IMR-90 (cell line): Measurements from ENCODE around the gene MDFIC2. TPM values are rescaled to one million over a fixed set of nuclear protein-coding genes. Genes with fewer than 3 reads are reported as not detected.

Experiments
- ATAC-seq: fragments of 200-7000 bp; cut with Tn5 transposase; 2 replicates; pipeline ENCODE4 v1.9.1; 2020; ENCODE audit warnings: low read depth, mild to moderate bottlenecking, moderate library complexity
- BruUV-seq: library from RNA; stranded (reverse); fragments of 400-500 nt; replicated peaks from 2 replicates; lab custom pipeline; 2021; lab: Mats Ljungman, UMichigan
- CTCF ChIA-PET: fragments of 300-600 bp; formaldehyde crosslinking; extraction: SDS; loops from one replicate; lab custom pipeline; 2021; ENCODE audit warnings: antibody characterized with exemption; lab: Yijun Ruan, JAX
- POLR2A ChIA-PET: fragments of 300-600 bp; sonication (Branson Sonifier 250); formaldehyde crosslinking; loops from one replicate; lab custom pipeline; 2022; ENCODE audit warnings: antibody characterized with exemption; ENCODE audit not compliant: unreplicated experiment; lab: Charles Lee
- DNase-seq: peaks from one replicate; pipeline ENCODE4 v3.0.0; 2013
- H2AFZ ChIP-seq: replicated peaks from 2 replicates; pipeline ENCODE3; 2013; ENCODE audit warnings: low read length, mild to moderate bottlenecking; ENCODE audit not compliant: poor library complexity
- H2AK5ac ChIP-seq: 2 replicates; pipeline ENCODE4 v1.6.1; 2013; ENCODE audit warnings: low read depth, low read length, inconsistent platforms
- H2AK9ac ChIP-seq: replicated peaks from 2 replicates; pipeline ENCODE3; 2013; ENCODE audit warnings: mild to moderate bottlenecking, low read depth, low read length, moderate library complexity; ENCODE audit not compliant: poor library complexity
- H2BK120ac ChIP-seq: 2 replicates; pipeline ENCODE4 v1.6.1; 2013; ENCODE audit warnings: low read depth, low read length, inconsistent platforms
- H2BK15ac ChIP-seq: 3 replicates; pipeline ENCODE4 v1.6.1; 2013; ENCODE audit warnings: low read depth, low read length, inconsistent platforms
- H2BK20ac ChIP-seq: 2 replicates; pipeline ENCODE4 v1.6.1; 2013; ENCODE audit warnings: low read depth, mild to moderate bottlenecking, inconsistent platforms, low read length, moderate library complexity
- H2BK5ac ChIP-seq: 2 replicates; pipeline ENCODE4 v1.6.1; 2013; ENCODE audit warnings: mild to moderate bottlenecking, low read depth, low read length, inconsistent platforms; ENCODE audit not compliant: poor library complexity, severe bottlenecking
- H3K14ac ChIP-seq: replicated peaks from 2 replicates; pipeline ENCODE4 v1.6.1; 2013; ENCODE audit warnings: low read depth, low read length, inconsistent platforms
- H3K18ac ChIP-seq: 2 replicates; pipeline ENCODE4 v1.6.1; 2013; ENCODE audit warnings: low read depth, low read length, control low read depth
- H3K23ac ChIP-seq: 2 replicates; pipeline ENCODE4 v1.6.1; 2013; ENCODE audit warnings: low read depth, low read length, inconsistent platforms
- H3K27ac ChIP-seq: 2 replicates; pipeline ENCODE4 v1.5.1; 2013; ENCODE audit warnings: mild to moderate bottlenecking, control low read depth, low read length; ENCODE audit not compliant: insufficient read depth
- H3K27me3 ChIP-seq: 2 replicates; pipeline ENCODE4 v1.6.1; 2013; ENCODE audit warnings: low read length; ENCODE audit not compliant: control insufficient read depth, insufficient read depth
- H3K36me3 ChIP-seq: 2 replicates; pipeline ENCODE4 v1.6.1; 2013; ENCODE audit warnings: low read length, mixed read lengths; ENCODE audit not compliant: control insufficient read depth, insufficient read depth
- H3K4ac ChIP-seq: 2 replicates; pipeline ENCODE4 v1.6.1; 2013; ENCODE audit warnings: low read depth, low read length, inconsistent platforms
- H3K4me1 ChIP-seq: 2 replicates; pipeline ENCODE4 v1.6.1; 2013; ENCODE audit warnings: low read length, mixed read lengths; ENCODE audit not compliant: control insufficient read depth, insufficient read depth
- H3K4me2 ChIP-seq: 2 replicates; pipeline ENCODE4 v1.6.1; 2013; ENCODE audit warnings: low read depth, mild to moderate bottlenecking, control low read depth, low read length, moderate library complexity
- H3K4me3 ChIP-seq: 2 replicates; pipeline ENCODE4 v1.5.1; 2013; ENCODE audit warnings: low read depth, mild to moderate bottlenecking, control low read depth, low read length, moderate library complexity; ENCODE audit not compliant: insufficient read depth
- H3K56ac ChIP-seq: 2 replicates; pipeline ENCODE4 v1.6.1; 2013; ENCODE audit warnings: low read length, inconsistent platforms; ENCODE audit not compliant: insufficient read depth; ENCODE audit errors: extremely low read depth
- H3K79me1 ChIP-seq, 2 experiments: 2 replicates each; pipeline ENCODE4 v1.6.1; 2013; ENCODE audit warnings: low read length in 2 of 2, inconsistent platforms in 1 of 2, low read depth in 1 of 2
- H3K9ac ChIP-seq: 2 replicates; pipeline ENCODE4 v1.6.1; 2013; ENCODE audit warnings: low read depth, low read length, control low read depth
- H3K9me1 ChIP-seq: 2 replicates; pipeline ENCODE4 v1.6.1; 2013; ENCODE audit warnings: low read length, inconsistent platforms; ENCODE audit not compliant: insufficient read depth
- H3K9me3 ChIP-seq: 2 replicates; pipeline ENCODE4 v1.6.1; 2013; ENCODE audit warnings: low read length; ENCODE audit not compliant: control insufficient read depth, insufficient read depth
- H4K20me1 ChIP-seq: 2 replicates; pipeline ENCODE4 v1.6.1; 2013; ENCODE audit warnings: low read length, inconsistent platforms; ENCODE audit not compliant: insufficient read depth
- H4K5ac ChIP-seq: 2 replicates; pipeline ENCODE4 v1.6.1; 2013; ENCODE audit warnings: mild to moderate bottlenecking, low read depth, low read length, control low read depth
- H4K8ac ChIP-seq, 2 experiments: 2 replicates each; pipeline ENCODE4 v1.6.1; 2013; ENCODE audit warnings: low read depth in 2 of 2, low read length in 2 of 2, control low read depth in 1 of 2, inconsistent platforms in 1 of 2
- H4K91ac ChIP-seq: 2 replicates; pipeline ENCODE4 v1.6.1; 2013; ENCODE audit warnings: low read depth, low read length, inconsistent platforms; ENCODE audit not compliant: insufficient read depth
- BHLHE40 ChIP-seq: fragments of 150-350 bp; IDR thresholded peaks from 2 replicates; pipeline ENCODE4 v1.6.1; 2016; ENCODE audit warnings: mild to moderate bottlenecking, low read depth, low read length
- CHD1 ChIP-seq: IDR thresholded peaks from 2 replicates; pipeline ENCODE4 v1.6.1; 2012; ENCODE audit warnings: low read depth, low read length, improper control_type of control experiment
- FOS ChIP-seq: fragments of 150-350 bp; IDR thresholded peaks from 2 replicates; pipeline ENCODE4 v1.6.1; 2016; ENCODE audit warnings: low read depth, low read length
- MAFK ChIP-seq: IDR thresholded peaks from 2 replicates; pipeline ENCODE4 v1.6.1; 2012; ENCODE audit warnings: low read depth, low read length, improper control_type of control experiment
- MAZ ChIP-seq: IDR thresholded peaks from 2 replicates; pipeline ENCODE4 v1.6.1; 2012; ENCODE audit warnings: low read depth, mild to moderate bottlenecking, low read length, improper control_type of control experiment, moderate library complexity, borderline replicate concordance
- MXI1 ChIP-seq: IDR thresholded peaks from 2 replicates; pipeline ENCODE4 v1.6.1; 2012; ENCODE audit warnings: low read depth, mild to moderate bottlenecking, low read length, moderate library complexity, borderline replicate concordance
- NFE2L2 ChIP-seq: fragments of 150-350 bp; IDR thresholded peaks from 2 replicates; pipeline ENCODE4 v1.6.1; 2016; ENCODE audit warnings: low read depth, mild to moderate bottlenecking, low read length
- POLR2A ChIP-seq: IDR thresholded peaks from 2 replicates; pipeline ENCODE4 v1.6.1; 2012; ENCODE audit warnings: mild to moderate bottlenecking, low read depth, low read length
- RAD21 ChIP-seq: IDR thresholded peaks from 2 replicates; pipeline ENCODE4 v1.6.1; 2012; ENCODE audit warnings: low read length, improper control_type of control experiment
- RCOR1 ChIP-seq: IDR thresholded peaks from 2 replicates; pipeline ENCODE4 v1.6.1; 2012; ENCODE audit warnings: mild to moderate bottlenecking, low read length, improper control_type of control experiment; ENCODE audit not compliant: insufficient replicate concordance
- RFX5 ChIP-seq: IDR thresholded peaks from 2 replicates; pipeline ENCODE4 v1.8.0; 2012; ENCODE audit warnings: low read depth, mild to moderate bottlenecking, low read length, moderate library complexity
- SMC3 ChIP-seq: fragments of 150-350 bp; IDR thresholded peaks from 2 replicates; pipeline ENCODE4 v1.6.1; 2016; ENCODE audit warnings: low read depth, mild to moderate bottlenecking, antibody characterized with exemption, low read length, moderate library complexity
- WGBS, 2 experiments: methylation state at CpG; one replicate each; pipeline versions ENCODE4 v1.1.5 to v1.1.7; 2013; ENCODE audit warnings: missing lambda C conversion rate in 2 of 2; ENCODE audit not compliant: insufficient read length in 1 of 2; ENCODE audit errors: extremely low coverage in 2 of 2; 5-methylcytosine and 5-hydroxymethylcytosine counted together
- dilution Hi-C: fragments of 300-500 bp; cut with HindIII; formaldehyde crosslinking; loops from one replicate; pipeline ENCODE4 v1.14.3; 2018; ENCODE audit warnings: low sequenced_read_pairs; ENCODE audit not compliant: unreplicated experiment
- in situ Hi-C: fragments of 300-500 bp; cut with MboI; formaldehyde crosslinking; loops from 3 replicates; pipeline ENCODE4 v1.14.3; 2019; ENCODE audit warnings: low sequenced_read_pairs, inconsistent platforms, mixed read lengths
- intact Hi-C: fragments of 100-400 bp; cut with micrococcal nuclease; formaldehyde crosslinking; loops from 2 replicates; pipeline ENCODE4 v1.10.0; 2022
- polyA plus RNA-seq, 3 experiments: library from polyadenylated mRNA; depleted of rRNA; stranded (reverse); fragments of >200 nt; gene quantifications; 2 replicates each; pipeline ENCODE4 v1.2.3, GENCODE V29; 2012; ENCODE audit warnings: low replicate concordance in 1 of 3
- total RNA-seq: library from RNA; depleted of rRNA; stranded (reverse); fragments of >200 nt; gene quantifications from 2 replicates; pipeline ENCODE4 v1.2.3, GENCODE V29; 2012
- TF ChIP-seq, protein P1 (sequence below): conservative IDR thresholded peaks from 2 replicates; pipeline ENCODE4 v1.5.1; 2012; ENCODE audit warnings: mild to moderate bottlenecking, low read depth, low read length, improper control_type of control experiment
- TF ChIP-seq, protein P2 (sequence below): fragments of 150-350 bp; IDR thresholded peaks from 2 replicates; pipeline ENCODE4 v1.6.1; 2016; ENCODE audit warnings: low read depth, mild to moderate bottlenecking, low read length, moderate library complexity, borderline replicate concordance
- TF ChIP-seq, protein P3 (sequence below): fragments of 150-350 bp; IDR thresholded peaks from 2 replicates; pipeline ENCODE4 v1.6.1; 2017; ENCODE audit warnings: mild to moderate bottlenecking, antibody characterized with exemption, low read length, low read depth

Gene MDFIC2
- total and polyA plus RNA-seq, 2 of the 4 experiments (the other 2 are of a cell fraction) = not detected

DNA sequence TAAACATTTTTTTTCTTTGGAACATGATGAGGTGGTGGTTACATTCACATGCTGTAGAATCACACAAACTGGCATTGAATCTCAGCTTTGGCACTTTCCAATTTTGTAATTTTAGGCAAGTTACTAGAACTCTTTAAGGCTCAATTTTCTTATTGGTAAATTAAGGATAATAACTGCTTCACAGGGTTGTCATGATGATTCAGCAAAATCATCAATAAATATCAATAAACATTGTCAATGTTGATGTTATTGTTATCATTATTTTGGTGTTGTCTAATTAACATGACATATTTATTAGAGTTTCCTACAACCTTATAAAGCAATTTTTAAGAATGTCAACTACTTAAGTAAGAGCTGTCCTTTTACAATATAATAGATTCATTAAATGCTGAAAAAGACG is 1.6 kb downstream of the MDFIC2 start:
- no peaks in the 10 kb centered on the region for H3K27me3 ChIP-seq
- ChIA-PET POLR2A (no interaction called here), CTCF (interaction anchor here (0.7 kb wide), 2 partner anchors 708 to 1340 kb away, joined by 3 read pairs; no protein-coding TSS in a partner anchor)
- no peak overlapping the region for H2BK20ac ChIP-seq
- H3K9ac ChIP-seq = no peak overlapping the region
- no peak overlapping the region for H3K4ac ChIP-seq
- no peak overlapping the region for H2AK5ac ChIP-seq
- no peak overlapping the region for H2BK15ac ChIP-seq
- no peak overlapping the region for H3K56ac ChIP-seq
- intact Hi-C loops = no loop called here
- no peak for ATAC-seq
- no peak overlapping the region for H3K4me3 ChIP-seq
- no peaks in the 10 kb centered on the region for H3K9me3 ChIP-seq
- no peak overlapping the region for H4K91ac ChIP-seq
- H3K4me1 ChIP-seq = no peaks in the 10 kb centered on the region
- no peak overlapping the region for H3K18ac ChIP-seq
- no peak overlapping the region for H3K14ac ChIP-seq
- no peak overlapping the region for H2AFZ ChIP-seq
- dilution Hi-C loops = no loop called here
- no peaks in the 10 kb centered on the region for H3K36me3 ChIP-seq
- no peaks in the 10 kb centered on the region for H3K9me1 ChIP-seq
- no peak overlapping the region for H4K8ac ChIP-seq
- no peak overlapping the region for H3K4me2 ChIP-seq
- WGBS, 2 experiments = no CpG with 5 or more reads among the region's 1 CpG
- H3K79me1 ChIP-seq = no peaks in the 10 kb centered on the region
- in situ Hi-C loops = no loop called here
- DNase-seq = no peak
- no peak overlapping the region for H3K27ac ChIP-seq
- no peak overlapping the region for H2BK5ac ChIP-seq
- H3K23ac ChIP-seq = no peak overlapping the region
- H4K20me1 ChIP-seq = no peaks in the 10 kb centered on the region
- H2AK9ac ChIP-seq = no peak overlapping the region
- no peak for TF ChIP-seq RAD21
- no peak for TF ChIP-seq FOS
- no peak for TF ChIP-seq RCOR1
- TF ChIP-seq, protein P1, sequence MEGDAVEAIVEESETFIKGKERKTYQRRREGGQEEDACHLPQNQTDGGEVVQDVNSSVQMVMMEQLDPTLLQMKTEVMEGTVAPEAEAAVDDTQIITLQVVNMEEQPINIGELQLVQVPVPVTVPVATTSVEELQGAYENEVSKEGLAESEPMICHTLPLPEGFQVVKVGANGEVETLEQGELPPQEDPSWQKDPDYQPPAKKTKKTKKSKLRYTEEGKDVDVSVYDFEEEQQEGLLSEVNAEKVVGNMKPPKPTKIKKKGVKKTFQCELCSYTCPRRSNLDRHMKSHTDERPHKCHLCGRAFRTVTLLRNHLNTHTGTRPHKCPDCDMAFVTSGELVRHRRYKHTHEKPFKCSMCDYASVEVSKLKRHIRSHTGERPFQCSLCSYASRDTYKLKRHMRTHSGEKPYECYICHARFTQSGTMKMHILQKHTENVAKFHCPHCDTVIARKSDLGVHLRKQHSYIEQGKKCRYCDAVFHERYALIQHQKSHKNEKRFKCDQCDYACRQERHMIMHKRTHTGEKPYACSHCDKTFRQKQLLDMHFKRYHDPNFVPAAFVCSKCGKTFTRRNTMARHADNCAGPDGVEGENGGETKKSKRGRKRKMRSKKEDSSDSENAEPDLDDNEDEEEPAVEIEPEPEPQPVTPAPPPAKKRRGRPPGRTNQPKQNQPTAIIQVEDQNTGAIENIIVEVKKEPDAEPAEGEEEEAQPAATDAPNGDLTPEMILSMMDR = no peak
- no peak for TF ChIP-seq SMC3
- no peak for TF ChIP-seq RFX5
- TF ChIP-seq BHLHE40 = no peak
- TF ChIP-seq, protein P2, sequence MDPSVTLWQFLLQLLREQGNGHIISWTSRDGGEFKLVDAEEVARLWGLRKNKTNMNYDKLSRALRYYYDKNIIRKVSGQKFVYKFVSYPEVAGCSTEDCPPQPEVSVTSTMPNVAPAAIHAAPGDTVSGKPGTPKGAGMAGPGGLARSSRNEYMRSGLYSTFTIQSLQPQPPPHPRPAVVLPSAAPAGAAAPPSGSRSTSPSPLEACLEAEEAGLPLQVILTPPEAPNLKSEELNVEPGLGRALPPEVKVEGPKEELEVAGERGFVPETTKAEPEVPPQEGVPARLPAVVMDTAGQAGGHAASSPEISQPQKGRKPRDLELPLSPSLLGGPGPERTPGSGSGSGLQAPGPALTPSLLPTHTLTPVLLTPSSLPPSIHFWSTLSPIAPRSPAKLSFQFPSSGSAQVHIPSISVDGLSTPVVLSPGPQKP = no peak
- peak; percentile 73 for TF ChIP-seq MAFK
- no peak for TF ChIP-seq POLR2A
- peak; percentile 56 for TF ChIP-seq NFE2L2
- no peak for TF ChIP-seq MXI1
- TF ChIP-seq, protein P3, sequence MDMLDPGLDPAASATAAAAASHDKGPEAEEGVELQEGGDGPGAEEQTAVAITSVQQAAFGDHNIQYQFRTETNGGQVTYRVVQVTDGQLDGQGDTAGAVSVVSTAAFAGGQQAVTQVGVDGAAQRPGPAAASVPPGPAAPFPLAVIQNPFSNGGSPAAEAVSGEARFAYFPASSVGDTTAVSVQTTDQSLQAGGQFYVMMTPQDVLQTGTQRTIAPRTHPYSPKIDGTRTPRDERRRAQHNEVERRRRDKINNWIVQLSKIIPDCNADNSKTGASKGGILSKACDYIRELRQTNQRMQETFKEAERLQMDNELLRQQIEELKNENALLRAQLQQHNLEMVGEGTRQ = no peak
- no peak for TF ChIP-seq MAZ
- TF ChIP-seq CHD1 = no peak
- no TSS peak for BruUV-seq
- H2BK120ac ChIP-seq = no peak overlapping the region
- no peak overlapping the region for H4K5ac ChIP-seq
